Ureter (tissue), 1 donor: ENCODE results near the gene RNPEPL1. TPM values are rescaled to one million over a fixed set of nuclear protein-coding genes. Genes with fewer than 3 reads are reported as not detected.
"Not testable (repeated sequence)": the region's sequence is repeated elsewhere in the genome, so short reads cannot be mapped to it uniquely, and the experiment has no call there.

ENCODE experiments used
- DNase-seq: peaks from one replicate; pipeline ENCODE4 v3.0.0-alpha.2; 2020; ENCODE audit warnings: low spot score
- total RNA-seq: library from RNA; stranded (reverse); gene quantifications from one replicate; pipeline ENCODE4 v1.2.4, GENCODE V29; 2023
- donor health status: DM: yes; HTN: yes; CAD: no.

Gene RNPEPL1
- total RNA-seq, 1 donor from 2014 or later, result 57.3 TPM

- no peak for DNase-seq
These were observed 30.1 kb upstream of the RNPEPL1 start for GRCh38 chr2:240538031-240538780.

DNA sequence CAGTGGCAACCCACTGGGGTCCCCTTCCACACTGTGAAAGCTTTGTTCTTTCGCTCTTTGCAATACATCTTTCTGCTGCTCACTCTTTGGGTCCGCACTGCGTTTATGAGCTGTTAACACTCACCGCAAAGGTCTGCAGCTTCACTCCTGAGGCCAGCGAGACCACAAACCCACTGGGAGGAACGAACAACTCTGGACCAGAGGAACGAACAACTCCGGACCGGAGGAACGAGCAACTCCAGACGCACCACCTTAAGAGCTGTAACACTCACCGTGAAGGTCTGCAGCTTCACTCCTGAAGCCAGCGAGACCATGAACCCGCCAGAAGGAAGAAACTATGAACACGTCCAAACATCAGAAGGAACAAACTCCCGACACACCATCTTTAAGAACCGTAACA is 29.2 kb upstream of the RNPEPL1 start:
- DNase-seq, result not testable (repeated sequence)

DNA sequence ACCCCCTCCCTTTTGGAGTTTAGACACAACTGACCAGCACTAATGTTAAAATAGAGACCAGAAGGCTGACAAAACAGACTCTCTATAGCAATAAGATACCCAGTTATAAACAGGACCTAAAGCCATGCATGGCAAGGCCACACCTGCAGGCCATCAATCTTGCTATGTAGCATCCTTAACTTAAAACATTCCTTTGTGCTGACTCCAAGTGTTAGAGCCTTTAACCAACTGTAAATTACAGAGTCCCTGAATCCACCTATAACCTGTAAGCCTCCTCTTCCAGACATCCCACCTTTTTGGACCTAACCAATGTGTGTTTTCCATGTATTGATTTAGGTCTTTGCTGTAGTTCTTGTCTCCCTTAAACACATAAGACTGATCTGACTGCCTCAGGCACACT is 28.4 kb upstream of the RNPEPL1 start:
- DNase-seq, result no peak

DNA sequence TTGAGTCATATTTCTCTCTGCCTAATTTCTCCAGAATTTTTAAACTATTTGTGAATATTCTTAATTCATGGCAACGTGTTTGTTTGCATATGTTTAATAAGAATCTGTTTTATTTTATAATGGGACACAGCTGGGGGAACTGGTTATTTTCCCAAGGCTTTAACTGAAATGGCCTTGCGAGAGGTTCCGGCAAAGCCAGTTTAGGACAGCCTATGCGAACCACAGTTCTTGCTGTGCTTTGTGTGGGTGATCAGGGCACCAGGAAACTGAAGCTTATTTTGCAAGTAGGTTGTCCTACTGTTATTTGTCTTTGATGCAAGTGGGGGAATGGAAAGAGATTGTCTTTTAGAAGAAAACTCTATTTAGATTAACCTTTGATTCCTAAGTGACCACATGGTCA is 17.0 kb upstream of the RNPEPL1 start:
- no peak for DNase-seq

DNA sequence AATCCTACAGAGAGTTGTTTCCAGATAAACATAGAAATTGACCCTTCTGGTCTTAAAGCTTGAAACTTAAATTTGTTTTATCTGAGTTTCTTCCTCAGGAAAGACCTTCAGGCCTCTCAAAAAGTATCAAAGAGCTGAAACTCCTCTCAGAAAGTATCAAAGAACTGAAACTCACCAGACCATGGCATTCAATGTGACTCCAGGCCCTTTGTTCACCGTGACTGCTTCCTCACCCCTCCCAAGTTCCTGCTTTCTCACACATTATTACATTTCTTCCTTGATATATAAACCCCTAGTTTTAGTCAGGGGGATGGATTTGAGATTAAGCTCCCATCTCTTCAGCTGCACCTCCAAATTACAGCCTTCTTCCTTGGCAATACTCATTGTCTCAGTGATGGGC is 16.5 kb upstream of the RNPEPL1 start:
- no peak for DNase-seq

GRCh38 chr2:240553956-240554480 is 14.3 kb upstream of the RNPEPL1 start:
- no peak for DNase-seq

DNA sequence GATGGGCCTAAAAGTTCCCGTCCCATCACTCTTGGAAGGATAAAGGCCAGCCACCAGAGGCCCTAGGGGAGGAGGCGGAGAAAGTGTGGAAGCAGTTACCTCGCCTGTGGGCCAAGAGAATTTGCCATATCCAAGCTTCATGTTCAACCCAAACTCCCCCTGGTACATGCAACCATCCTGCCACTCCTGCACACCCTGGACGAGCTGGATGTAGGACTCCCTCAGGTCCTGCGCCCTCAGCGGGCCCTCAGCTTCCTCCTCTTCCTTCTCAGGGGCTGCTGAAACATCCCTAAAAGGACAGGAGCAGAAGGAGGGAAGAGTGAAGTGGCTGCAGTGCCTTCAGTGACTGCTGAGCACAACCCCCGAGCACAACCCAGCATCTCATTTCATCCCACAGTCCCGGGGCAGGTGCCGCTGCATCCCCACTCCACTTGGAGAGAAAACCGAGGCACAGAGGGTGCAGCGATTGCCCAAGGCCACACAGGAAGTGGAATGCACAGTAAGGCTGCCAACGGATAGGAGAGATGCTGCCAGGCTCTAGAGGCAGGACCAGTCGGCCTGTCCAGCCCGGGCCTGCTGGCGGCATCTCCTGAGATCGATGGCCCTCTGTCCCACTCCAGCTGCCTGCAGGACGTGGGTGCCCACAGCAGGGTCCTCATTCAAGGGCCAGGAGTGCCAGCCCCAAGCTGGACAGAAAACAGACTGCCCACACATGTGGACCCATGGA is 13.4 kb upstream of the RNPEPL1 start:
- no peak for DNase-seq

GRCh38 chr2:240555541-240556250 is 12.6 kb upstream of the RNPEPL1 start:
- DNase-seq, result no peak

GRCh38 chr2:240556553-240557100 is 11.7 kb upstream of the RNPEPL1 start:
- peak; percentile 52 for DNase-seq

DNA sequence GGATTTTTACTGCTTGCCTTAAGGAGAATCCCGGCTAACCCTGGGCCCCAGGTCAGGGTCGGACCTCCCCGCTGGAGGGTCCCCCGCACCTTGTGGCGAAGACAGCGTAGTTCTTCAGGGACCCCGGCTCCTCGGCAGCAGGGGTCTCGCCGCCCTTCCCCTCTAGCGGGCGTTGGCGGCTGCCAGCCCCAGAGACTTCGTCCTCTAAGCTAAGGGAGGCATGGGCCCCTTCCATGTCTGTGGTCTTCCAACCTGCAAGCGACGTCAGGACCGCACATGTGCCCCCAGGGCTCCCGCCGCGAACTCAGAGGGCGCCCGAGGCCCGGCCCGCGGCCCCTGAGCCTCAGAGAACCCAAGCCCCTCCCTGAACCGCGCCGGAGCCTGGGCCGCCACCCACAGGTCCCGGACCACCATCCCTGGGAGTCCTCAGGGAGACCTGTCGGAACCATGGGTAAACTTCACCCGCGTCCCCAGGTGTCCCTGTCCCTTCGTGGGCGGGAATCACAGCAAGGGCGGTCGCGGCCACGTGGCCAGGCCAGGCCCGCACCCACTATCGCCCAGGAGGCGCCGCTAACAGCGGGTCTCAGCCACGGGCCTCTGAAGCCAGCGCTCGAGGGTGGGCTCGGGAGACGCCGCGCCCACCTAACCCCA is 11.1 kb upstream of the RNPEPL1 start:
- no peak for DNase-seq

- peak; percentile 62 for DNase-seq
These were observed 10.5 kb upstream of the RNPEPL1 start, which contains the start of gene ANKMY1 for GRCh38 chr2:240557808-240558207. Gene ANKMY1 (minus strand): TSS chr2:240557988. CDS start chr2:240557335, 653 bp downstream.

- DNase-seq, result no peak
These were observed 10.0 kb upstream of the RNPEPL1 start for GRCh38 chr2:240558236-240558761.

GRCh38 chr2:240559286-240559685 is 9.0 kb upstream of the RNPEPL1 start:
- DNase-seq, result no peak

DNA sequence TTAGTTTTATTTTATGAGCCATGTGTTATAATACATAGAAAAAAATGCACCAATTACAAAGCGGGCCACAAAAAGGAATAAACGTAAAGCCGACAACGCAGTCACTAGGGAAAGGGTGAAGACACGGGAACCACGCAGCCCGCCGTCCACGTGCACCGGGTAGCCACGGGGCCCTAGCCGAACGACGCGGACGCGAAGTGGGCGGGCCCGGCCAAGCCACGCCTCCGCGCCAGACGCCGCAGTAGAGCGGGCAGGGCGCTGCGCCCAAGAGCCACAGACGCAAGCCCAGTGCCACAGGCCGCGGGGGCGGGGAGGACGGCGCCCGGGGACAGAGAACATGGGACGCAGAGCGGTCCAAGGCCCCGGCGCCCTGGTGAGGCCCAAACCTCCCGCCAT is 8.2 kb upstream of the RNPEPL1 start, which contains the start of gene DUSP28:
Gene DUSP28 (plus strand): TSS at position 274 of the 396 bp plus-strand sequence. CDS start 328 bp downstream, outside the sequence.
- peak; percentile 91 for DNase-seq

DNA sequence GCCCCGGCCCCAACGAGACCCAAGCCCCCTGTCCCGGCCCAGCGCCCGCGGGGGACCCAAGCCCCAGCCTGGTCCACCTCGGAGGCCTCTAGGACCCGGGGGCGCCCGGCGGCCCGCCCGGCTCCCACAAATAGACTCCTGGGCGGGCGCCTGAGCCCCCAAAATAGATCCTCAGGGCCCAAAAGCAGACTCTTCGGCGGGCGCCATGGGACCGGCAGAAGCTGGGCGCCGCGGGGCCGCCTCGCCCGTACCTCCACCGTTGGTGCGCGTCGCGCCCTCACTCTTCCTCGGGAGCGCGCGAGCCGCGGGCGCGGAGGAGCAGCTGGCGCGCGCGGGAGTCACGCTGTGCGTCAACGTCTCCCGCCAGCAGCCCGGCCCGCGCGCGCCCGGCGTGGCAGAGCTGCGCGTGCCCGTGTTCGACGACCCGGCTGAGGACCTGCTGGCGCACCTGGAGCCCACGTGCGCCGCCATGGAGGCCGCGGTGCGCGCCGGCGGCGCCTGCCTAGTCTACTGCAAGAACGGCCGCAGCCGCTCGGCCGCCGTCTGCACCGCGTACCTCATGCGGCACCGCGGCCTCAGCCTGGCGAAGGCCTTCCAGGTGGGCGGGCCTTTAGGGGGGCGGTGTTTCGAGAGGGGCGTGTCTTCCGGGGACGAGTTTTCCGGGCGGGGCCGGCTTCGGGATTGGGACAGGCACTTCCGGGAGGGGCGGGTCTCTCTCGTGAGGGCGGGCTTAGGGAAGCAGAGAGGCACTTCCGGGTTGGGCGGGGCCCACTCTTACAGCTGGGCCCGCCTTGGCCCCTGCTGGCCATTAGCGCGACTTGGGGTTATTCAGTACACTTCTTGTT is 7.6 kb upstream of the RNPEPL1 start:
- peak; percentile 100 for DNase-seq

DNA sequence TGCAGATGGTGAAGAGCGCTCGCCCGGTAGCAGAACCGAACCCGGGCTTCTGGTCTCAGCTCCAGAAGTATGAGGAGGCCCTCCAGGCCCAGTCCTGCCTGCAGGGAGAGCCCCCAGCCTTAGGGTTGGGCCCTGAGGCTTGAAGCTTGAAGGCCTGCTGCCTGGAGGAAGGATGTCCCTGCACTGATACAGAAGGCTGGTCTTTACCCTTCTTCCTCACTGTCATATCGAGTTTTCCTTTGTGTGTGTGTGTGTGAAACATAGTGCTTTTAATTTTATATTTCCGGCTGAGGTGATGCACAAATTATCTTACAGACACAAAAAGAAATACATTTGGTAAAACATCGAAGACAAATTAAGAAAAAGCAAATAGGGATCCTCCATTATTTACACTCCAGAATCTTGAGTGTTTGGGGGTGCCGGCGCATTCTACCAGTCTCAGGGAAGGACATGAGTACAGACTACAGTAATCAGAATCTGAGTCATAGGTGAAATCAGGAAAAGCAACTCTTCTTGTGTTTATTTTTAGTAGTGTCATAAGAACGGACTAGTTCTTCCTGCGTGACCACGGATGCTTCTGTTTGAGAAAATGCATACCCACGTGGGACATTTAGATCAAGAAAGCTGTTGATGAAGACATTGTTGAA is 6.8 kb upstream of the RNPEPL1 start:
- DNase-seq, result peak; percentile 50

DNA sequence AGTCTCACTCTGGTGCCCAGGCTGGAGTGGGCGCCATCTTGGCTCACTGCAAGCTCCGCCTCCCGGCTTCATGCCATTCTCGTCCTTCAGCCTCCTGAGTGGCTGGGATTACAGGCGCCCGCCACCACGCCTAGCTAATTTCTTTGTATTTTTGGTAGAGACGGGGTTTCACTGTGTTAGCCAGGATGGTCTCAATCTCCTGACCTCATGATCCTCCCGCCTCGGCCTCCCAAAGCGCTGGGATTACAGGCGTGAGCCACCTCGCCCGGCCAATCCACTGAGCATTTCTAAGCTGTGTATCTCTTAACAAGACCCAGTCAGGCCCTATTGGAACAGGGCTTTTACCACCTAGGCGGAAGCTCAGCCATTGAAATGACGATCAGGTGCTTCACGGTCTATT is 5.1 kb upstream of the RNPEPL1 start:
- DNase-seq, result peak; percentile 40

GRCh38 chr2:240563951-240564560 is 4.2 kb upstream of the RNPEPL1 start:
- DNase-seq, result peak; percentile 35
